Stimulated activated CD8-positive, alpha-beta memory T cell treated with anti-CD3 and anti-CD28 coated beads, Interleukin-15, amount 100 ng/mL, for 1 hour (primary cell): ENCODE data around the gene EMD.
A peak's percentile ranks its signal among the peaks of the same experiment; 100 is the strongest.
"Not testable (repeated sequence)": the region's sequence is repeated elsewhere in the genome, so short reads cannot be mapped to it uniquely, and the experiment has no call there.

ENCODE experiments used
- DNase-seq: peaks from one replicate; pipeline ENCODE4 v3.0.0-alpha.2; 2020; ENCODE audit warnings: low read depth

The EMD gene

DNA sequence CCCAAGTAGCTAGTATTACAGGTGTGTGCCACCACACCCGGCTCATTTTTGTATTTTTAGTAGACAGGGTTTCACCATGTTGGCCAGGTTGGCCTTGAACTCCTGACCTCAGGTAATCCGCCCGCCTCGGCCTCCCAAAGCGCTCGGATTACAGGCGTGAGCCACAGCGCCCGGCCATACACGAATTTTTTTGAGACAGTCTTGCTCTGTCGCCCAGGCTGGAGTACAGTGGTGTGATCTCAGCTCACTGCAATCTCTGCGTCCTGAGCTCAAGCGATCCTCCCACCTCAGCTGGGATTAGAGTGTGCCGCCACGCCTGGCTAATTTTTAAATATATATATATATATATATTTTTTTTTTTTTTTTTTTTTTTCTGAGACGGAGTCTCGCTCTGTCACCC, 17.3 kb downstream of the EMD start:
- DNase-seq = not testable (repeated sequence)

DNA sequence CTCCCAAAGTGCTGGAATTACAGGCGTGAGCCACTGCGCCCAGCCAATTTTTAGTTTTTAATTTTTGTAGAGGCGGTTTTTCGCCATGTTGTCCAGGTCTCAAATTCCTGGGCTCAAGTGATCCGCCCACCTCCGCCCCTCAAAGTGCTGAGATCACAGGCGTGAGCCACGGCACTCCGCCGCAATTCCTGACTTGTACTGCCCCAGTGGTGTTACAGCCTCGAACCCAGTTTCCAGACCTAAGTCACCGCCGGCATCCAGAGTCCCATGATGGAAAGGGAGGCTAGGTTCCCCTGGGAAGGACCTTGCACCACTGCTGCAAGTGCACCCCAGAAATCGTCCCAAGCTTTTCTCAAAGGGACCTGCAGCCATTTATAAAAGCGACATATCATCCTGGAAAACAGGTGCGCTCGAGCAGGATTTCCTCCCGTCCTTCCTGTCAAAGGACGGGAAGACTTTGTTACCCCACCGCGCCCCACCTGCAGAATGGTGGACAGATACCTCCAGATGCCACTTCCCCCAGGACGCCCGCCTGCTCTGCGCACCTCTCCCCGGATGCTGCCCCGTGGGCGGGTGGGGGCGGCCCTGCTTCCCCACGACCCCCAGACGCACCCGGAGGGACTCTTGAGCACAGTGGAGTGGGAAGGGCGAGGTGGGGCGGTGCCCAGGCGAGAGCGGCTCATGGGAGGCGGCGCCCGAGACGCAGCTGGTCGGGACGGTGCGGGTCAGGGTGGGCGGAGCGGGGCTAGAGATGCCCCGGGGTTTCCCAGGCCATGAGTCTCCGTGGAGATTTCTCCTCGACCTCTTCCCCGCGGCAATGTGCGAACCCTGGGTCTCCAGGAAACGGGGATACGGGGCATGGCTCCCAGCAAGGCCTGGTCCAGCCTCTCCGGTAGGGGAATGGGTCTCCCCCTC, 18.1 kb downstream of the EMD start:
- no peak for DNase-seq

DNA sequence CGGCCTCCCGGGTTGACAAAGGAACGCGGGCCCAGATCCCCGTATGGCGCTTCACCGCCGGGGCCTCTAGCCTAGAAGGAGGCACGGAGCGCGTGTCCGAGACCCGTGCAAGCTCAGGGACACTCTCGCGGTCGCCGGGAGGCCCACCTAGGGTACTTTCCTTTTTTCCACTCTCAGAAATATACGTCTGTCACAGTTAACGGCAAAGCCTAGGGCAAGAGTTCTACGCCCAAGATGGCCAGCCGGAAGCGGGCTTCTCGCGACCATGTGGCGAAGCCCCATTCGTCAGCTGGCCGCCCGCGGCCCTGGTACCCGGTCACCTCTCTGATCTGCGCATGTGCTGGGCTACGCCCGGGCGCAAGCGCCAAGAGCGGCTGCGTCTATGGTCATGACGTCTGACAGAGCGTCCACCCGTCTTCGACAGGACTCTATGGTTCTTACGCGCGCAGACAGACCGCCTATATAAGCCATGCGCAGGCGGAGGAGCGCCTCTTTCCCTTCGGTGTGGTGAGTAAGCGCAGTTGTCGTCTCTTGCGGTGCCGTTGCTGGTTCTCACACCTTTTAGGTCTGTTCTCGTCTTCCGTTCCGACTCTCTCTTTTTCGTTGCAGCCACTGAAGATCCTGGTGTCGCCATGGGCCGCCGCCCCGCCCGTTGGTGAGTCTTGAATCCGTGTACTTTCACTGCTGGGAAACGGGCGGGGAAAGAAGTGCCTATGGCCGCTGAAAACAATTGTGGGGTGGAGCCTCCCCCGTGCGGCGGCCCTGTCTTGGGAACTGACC, 19.0 kb downstream of the EMD start, which contains the start of gene RPL10:
TSS of gene RPL10 (plus strand) at position 490 of the 780 bp plus-strand sequence. CDS start at position 633, 143 bp downstream.
- peak; percentile 66 for DNase-seq

DNA sequence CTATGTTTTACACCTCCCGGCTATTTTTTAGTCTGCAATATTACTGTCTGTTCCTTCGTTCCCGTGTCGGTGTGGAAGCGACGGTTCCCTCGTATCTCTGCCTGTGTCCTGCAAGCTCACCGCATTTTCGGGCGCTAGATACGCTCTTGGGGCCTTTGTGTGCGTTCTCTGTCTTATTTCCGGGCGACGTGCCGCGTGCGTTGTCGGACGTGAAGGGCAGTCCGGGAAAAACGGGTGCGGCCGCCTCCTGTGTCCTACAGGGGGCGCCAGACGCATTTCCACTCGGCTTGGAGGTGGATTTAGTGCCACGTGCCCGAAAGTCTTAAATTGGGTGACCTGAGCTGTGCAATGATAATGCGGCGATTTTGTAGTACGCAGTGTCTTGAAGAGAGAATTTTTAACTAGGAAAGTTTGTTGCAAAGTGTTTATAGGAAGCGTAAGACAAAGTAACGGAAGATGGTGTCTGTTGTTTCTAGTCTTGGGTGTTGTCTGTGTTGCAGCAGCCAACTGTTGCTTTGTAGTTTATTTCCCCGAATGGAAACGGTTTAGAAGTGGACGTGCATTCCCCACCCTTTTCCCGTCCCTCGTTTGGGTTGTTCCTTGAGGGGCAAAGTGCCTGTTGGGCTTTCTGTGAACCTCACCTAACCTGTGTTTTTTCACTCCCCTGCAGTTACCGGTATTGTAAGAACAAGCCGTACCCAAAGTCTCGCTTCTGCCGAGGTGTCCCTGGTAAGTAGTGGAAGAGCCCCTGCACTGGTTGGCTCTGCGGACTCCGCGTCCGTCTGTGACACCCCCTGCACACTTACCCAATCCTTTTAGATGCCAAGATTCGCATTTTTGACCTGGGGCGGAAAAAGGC, 19.8 kb downstream of the EMD start:
- peak; percentile 54 for DNase-seq

DNA sequence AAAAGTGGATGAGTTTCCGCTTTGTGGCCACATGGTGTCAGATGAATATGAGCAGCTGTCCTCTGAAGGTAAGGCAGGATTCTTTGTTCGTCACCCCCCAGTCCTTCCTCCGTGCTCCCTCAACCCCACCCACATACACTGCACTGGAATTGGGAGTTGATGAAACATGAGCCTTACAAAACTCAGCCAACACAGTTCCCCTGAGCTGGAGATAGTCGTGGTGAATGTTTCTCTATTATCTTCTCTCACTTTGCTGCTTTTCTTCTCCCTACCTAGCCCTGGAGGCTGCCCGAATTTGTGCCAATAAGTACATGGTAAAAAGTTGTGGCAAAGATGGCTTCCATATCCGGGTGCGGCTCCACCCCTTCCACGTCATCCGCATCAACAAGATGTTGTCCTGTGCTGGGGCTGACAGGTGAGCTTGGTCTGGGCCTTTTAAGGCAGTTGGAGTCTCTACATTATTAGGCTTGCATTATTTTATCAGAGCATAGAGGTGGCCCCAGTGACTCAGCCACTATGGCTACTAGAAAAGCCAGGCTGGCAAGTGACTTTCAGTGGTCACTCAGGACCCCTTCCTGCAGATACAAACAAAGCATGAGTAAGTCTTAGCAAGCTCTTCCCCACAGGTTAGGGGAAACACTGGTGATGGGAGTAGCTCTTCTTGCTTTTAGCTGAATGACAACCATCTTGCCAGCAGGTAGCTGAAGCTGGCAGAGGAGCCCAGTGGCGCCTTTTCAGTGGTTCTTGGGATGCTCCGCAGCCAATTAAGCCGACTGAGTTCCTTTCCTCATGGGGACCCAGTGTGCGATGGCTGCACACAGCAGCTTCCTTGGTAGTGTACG, 20.7 kb downstream of the EMD start:
- DNase-seq = no peak

DNA sequence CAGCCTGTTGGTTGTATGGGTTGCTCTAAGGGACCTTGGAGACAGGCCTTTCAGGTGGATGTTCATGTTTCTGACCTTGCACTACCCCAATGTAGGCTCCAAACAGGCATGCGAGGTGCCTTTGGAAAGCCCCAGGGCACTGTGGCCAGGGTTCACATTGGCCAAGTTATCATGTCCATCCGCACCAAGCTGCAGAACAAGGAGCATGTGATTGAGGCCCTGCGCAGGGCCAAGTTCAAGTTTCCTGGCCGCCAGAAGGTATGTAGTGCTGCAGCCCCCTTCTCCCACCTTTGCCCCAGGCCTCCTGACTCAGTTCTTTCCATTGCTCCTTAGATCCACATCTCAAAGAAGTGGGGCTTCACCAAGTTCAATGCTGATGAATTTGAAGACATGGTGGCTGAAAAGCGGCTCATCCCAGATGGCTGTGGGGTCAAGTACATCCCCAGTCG, 21.3 kb downstream of the EMD start:
- DNase-seq = not testable (repeated sequence)

DNA sequence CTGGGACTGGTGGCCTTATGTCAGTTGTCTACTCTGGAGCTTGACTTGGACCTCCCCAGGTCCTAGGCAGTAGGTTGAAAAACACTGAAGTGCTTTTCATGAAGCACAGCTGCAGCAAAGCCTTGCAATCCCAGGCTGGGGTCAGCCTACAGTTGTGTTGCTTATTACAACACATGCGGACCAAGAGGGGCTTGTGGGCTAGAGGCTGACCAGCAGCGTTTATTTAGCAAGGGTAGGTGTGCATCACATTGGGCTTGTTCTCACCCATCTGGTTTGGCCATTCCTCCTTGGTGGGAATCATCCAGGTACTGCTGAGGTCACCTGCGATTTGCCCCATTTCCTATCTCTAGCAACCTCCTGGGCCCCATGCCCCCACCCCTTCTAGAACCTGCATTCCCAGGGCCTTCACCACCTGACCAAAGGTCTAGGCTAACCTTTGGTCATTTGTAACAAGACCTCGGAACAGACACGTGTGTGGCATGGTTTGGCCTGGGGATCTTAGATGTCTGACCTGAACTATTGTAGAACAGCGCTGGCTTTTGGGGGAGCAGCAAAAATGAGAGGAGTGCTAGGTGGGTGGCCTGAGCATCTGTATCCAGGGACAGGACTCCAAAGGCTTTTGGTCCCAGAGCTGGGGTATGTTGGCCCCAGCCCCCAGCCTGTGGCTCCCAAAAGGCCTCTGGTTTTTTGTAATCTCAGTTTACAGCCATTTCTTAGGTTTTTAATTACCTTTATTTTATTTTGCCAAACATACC, 22.1 kb downstream of the EMD start:
- DNase-seq = no peak

DNA sequence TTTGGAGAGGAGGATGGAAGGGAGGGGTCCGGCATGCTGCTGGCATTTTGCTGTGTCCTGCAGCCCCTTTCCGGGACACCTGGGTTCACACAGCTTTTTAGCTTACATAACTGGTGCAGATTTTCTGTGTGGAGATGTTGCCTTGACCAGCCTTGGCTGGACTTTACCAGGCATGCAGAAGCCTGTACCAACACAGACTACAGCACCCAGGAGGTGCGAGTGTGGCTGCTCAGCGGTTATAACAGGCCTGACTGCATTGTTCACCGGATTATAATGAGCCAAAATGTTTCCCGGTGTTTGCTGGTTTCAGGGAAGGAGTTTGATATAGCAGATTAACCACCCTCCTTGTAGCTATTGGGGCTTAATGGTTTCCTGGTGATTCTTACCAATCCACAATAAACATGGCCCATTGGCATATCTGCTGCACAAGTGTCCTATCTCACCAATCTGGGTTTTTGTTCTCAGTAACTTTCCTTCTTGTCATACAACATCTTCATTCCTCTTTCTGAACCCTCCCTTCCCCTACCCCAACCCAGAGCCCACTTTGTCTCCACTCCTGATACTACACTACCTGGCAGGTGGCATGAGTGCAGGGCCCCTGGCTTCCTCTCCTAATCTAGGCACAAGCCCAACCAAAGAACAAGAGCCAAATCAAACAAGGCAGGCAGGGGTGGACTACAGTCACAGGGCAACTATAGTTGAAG, 23.0 kb downstream of the EMD start:
- DNase-seq = no peak

DNA sequence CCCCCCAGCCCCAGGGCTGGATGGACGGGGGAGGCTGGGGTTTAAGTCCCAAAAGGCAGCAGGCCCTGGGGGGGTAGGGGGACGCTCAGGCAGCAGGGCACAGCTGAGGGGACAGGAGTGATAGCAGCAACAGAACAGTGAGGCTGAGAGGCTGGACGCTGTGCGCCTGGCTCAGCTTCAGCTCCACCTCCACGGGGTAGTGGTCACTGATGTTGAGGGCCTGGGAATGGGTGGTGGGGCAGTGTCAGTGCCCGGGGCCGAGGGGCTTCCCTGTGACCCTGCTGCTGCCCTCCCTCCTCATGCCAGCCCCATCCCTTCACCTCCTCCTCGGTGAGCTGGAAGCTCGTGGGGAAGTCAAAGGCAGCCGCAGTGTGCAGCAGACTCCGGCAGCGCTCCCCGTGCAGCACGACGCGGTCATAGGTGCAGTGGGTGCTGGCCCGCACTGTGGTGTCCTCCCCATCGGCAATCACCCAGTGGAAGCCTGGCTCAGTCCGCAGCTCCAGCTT, 23.6 kb downstream of the EMD start:
- no peak for DNase-seq

DNA sequence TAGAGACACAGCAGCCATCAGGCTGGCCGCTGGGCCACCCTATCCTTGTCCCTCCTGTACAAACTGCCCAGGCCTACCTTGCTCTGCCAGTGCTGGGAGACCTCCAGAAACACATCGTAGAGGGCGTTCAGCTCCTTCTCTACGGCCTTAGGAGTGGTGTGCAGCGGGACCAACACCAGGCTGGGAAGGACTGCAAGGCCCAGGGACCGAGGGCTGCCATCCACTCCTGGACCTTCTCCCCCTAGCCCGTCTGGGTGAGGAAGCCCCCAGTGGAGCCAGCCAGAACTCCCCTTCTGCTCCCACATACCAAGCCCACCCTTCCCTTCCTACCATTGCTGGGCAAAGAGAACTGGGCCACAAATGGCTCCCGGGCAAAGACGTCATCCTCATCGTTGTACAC, 24.1 kb downstream of the EMD start:
- DNase-seq = no peak

DNA sequence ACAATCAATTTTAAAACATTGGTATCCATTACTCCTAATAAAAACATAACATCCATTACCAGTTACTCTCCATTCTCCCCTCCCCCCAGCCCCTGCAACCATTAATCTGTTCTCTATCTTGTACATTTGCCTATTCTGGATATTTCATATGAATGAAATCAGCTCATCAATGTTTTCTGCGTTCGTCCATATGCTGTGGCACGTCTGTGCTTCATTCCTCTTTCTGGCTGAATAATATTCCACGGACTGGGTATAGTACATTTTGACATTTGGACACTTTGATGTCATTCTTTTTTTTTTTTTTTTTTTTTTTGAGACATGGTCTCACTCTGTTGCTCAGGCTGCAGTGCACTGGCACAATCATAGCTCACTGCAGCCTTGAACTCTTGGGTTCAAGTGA, 24.8 kb downstream of the EMD start:
- DNase-seq = no peak

DNA sequence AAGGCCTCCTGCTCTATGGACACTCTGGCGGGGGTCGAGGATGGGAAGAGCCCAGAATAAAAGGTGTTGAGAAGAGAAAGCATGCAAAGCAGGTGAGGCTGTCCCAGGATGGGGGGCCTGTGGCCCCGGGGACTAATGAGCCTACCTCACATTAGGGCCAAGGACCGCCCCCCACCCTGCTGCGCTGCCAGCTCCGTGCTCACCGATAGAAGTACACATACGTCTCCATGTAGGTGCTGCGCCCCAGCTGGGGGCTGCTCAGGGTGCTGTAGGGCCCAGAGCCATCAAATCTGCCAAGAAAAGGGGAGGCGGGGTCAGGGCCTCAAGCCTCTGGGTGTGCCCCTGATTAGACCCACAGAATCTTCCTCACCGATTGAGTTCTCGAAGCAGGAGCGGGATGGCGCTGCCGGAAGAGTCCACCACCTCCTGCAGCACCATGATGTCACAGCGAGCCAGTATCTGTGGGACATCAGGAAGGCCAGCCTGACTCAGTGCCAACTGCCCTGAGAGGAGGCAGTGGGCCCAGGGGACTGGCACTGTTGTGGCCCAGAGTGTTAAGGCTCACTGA, 25.6 kb downstream of the EMD start:
- DNase-seq = no peak

DNA sequence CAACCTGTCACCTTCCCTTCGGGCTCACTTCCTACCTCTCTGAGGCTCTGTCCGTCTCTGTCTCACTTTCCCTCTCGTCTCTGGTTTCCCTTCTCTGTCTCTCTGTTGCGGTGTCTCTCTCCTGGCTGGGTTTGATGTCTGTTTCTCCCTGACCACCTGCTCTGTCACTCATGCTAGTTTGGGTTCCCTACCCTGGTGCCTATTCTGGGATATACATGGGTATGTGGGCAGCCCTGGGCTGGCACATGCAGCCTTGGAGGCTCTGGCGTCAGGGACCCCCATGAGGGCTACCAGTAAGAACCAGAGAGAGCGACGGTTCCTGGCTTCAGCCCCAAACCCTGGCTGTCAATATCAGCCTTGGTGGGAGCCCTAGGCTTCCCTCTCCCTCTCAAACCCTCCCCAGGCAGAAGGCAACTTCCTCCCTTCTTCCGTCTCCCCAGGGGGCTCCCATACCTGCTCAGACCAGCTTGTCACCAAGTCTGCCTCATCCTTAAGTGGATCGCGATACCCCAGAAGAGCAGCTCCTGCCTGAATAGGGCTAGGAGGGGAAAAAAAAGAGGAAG, 29.6 kb downstream of the EMD start:
- DNase-seq = no peak

DNA sequence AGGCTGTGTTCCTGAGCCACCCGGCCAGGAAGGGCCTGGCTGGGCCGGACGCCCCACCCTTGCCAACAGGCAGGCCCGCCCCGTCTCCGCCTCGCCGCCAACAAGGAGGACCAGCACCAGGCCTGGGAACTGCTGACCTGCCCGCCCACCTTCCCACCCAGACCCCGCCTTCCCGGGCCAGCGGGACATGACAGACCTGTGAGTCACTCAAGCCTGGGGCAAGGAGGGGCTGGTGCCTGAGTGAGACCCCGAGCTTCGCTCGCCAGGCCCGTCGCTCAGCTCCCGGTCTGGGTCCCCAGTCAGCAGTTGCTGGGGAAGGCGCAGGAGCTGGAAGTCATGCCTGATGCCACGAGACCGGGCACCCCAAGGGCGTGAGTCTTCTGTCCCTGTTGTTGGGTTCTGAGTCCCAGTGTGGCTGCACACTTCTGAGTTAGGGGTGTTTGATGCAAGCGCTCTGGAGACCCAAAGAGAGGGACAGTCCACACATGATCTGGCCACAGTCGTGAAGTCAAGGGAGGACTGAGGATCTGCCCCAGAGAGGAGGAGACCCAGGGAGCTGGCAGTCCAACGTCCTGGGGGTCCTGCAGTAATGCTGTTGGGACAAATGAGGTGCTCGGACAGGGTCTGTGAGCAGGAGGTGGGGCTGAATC, 30.3 kb downstream of the EMD start, which contains the start of gene DNASE1L1:
TSS of gene DNASE1L1 (minus strand) at position 33 of the 650 bp plus-strand sequence. CDS start 3,686 bp downstream, outside the sequence.
- no peak for DNase-seq

DNA sequence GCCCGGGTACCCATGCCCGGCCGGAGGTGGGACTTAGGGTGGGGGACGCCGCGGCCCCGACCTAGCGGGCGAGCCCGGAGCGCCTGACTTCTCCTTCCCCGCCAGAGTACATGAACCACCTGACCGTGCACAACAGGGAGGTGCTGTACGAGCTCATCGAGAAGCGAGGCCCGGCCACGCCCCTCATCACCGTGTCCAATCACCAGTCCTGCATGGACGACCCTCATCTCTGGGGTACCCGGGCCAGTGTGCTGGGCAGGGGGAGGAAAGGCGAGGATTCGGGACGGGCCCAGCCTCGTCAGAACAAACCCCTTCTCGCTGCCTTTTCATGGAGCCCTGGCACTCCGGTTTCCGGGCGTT, 32.9 kb downstream of the EMD start:
- DNase-seq = no peak

DNA sequence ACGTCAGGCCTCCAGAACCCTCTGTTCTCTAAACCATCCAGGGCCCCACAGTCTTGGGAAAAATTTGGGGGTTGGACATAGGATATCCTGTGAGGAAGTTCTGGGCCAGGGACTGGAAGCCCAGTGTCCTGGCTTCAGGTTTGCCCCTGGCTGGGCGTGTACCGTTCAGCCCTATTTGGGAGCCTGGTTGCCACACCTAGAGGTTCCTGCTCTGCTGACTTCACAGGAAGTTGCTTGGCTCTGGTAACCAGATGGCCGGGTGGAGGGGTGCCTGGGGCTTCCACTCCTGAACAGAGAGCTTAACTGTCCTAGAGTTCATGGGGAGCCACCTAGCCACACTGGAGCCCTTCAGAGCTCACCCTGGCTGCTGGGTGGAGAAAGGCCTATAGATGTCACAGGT, 33.4 kb downstream of the EMD start:
- DNase-seq = no peak

DNA sequence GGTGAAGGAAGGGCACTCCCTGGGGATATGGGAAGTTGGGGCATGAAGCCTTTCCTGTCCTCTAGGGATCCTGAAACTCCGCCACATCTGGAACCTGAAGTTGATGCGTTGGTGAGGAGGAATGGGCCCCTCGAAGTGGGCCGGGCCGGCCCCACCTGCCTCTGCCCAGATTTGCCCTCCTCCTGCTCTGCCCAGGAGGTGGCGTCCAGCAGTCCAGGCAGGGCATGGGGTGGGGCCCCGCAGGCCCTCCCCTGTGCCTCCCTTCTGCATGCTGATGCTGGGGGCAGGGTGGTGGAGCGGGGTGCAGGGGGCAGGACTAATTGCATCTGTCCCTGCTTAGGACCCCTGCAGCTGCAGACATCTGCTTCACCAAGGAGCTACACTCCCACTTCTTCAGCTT, 34.0 kb downstream of the EMD start:
- no peak for DNase-seq

DNA sequence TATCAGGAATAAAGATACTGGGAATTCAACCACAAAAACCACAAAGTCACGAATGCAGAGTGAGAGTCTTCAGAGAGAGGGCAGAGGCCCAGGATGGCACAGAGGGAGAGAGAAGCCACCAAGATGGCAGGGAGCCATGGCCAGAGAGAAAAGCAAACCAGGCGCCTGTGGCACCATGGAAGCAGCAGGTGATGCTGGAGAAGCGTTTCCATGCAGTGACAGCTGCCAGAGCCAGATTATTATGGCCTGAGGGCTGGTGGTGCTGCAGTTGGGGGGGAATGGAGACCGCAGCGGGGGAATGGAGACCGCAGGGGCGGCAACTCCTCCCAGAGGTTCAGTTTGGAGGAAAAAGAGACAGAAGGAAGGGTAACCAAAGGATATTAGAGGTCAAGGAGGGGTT, 38.1 kb downstream of the EMD start:
- no peak for DNase-seq
